NCI-H510A (cell line): ENCODE measurements around the gene ERAL1.
"Not testable (repeated sequence)": the region's sequence is repeated elsewhere in the genome, so short reads cannot be mapped to it uniquely, and the experiment has no call there.

Source experiments
- DNase-seq: peaks from one replicate; lab custom pipeline; 2025; lab: John Stamatoyannopoulos, UW

The ERAL1 gene

GRCh38 chr17:28879886-28880571 is 25.2 kb downstream of the ERAL1 start:
- no peak for DNase-seq

- DNase-seq: no peak
These were observed 25.7 kb downstream of the ERAL1 start for GRCh38 chr17:28880572-28880945.

GRCh38 chr17:28881533-28882056 is 26.8 kb downstream of the ERAL1 start:
- DNase-seq: no peak

- DNase-seq: no peak
These were observed 27.5 kb downstream of the ERAL1 start for GRCh38 chr17:28882154-28882895.

GRCh38 chr17:28883967-28884702 is 29.3 kb downstream of the ERAL1 start:
- no peak for DNase-seq

- no peak for DNase-seq
These were observed 30.5 kb downstream of the ERAL1 start for GRCh38 chr17:28885363-28885762.

- DNase-seq: no peak
These were observed 31.1 kb downstream of the ERAL1 start for GRCh38 chr17:28885951-28886350.

- no peak for DNase-seq
These were observed 33.2 kb downstream of the ERAL1 start for GRCh38 chr17:28887871-28888471.

GRCh38 chr17:28888832-28889231 is 34.0 kb downstream of the ERAL1 start:
- DNase-seq: no peak

GRCh38 chr17:28889996-28890395 is 35.2 kb downstream of the ERAL1 start:
- no peak for DNase-seq

GRCh38 chr17:28891201-28891600 is 36.4 kb downstream of the ERAL1 start:
- DNase-seq: no peak

GRCh38 chr17:28892024-28892423 is 37.2 kb downstream of the ERAL1 start:
- no peak for DNase-seq

- DNase-seq: not testable (repeated sequence)
These were observed 38.7 kb downstream of the ERAL1 start for GRCh38 chr17:28893248-28894183.

- DNase-seq: no peak
These were observed 41.1 kb downstream of the ERAL1 start for GRCh38 chr17:28895794-28896447.

- no peak for DNase-seq
These were observed 41.7 kb downstream of the ERAL1 start for GRCh38 chr17:28896491-28896883.

GRCh38 chr17:28896884-28897768 is 42.3 kb downstream of the ERAL1 start, which contains the start of gene FLOT2:
Gene FLOT2, minus strand, starts transcription at chr17:28897733. Its CDS starts 159 bp downstream, at chr17:28897574.
- peak; percentile 64 for DNase-seq

- no peak for DNase-seq
These were observed 43.1 kb downstream of the ERAL1 start for GRCh38 chr17:28897769-28898526.

- no peak for DNase-seq
These were observed 43.7 kb downstream of the ERAL1 start for GRCh38 chr17:28898527-28898955.
